ENCODE measurements around the gene AGPS. TPM values are rescaled to one million over a fixed set of nuclear protein-coding genes. Genes with fewer than 3 reads are reported as not detected.
A peak's percentile ranks its signal among the peaks of the same experiment; 100 is the strongest.

Gene AGPS
- total RNA-seq, 2 experiments from 2014 or later, result 55.7 to 58.9 TPM

DNA sequence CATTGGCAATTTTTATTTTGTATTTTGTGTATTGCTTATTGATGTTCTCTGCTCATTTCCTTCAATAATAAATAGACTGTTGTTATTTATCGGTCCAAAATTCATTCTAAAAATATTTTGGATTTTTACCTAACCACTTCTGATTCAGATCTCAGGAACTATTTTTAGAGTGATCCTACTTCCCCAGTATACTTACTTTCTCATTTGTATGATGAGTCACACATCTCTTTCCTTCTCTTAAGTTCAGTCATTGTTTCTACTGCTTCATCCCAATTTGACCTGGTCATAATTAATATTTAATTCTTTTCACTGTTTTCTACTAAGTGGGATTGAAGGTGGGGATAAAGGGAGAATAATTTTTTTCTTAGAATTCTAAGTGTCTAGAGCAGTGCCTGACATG, 75.1 kb downstream of the AGPS start:
- intact Hi-C loops (cut with micrococcal nuclease), result no loop called here
- DNase-seq (no peak), ATAC-seq (no peak)
- Mint-ChIP-seq H3K4me3 (no peak overlapping the region), H3K4me1 (ENCODE audit: low read depth) (peaks cover 3% of the 10 kb centered on the region), H3K27ac (no peak overlapping the region), H3K27me3 (no peaks in the 10 kb centered on the region), H3K9me3 (peaks cover 7% of the 10 kb centered on the region), H3K36me3 (ENCODE audit: low read depth) (peaks cover 44% of the 10 kb centered on the region)
- TF ChIP-seq, protein P1, sequence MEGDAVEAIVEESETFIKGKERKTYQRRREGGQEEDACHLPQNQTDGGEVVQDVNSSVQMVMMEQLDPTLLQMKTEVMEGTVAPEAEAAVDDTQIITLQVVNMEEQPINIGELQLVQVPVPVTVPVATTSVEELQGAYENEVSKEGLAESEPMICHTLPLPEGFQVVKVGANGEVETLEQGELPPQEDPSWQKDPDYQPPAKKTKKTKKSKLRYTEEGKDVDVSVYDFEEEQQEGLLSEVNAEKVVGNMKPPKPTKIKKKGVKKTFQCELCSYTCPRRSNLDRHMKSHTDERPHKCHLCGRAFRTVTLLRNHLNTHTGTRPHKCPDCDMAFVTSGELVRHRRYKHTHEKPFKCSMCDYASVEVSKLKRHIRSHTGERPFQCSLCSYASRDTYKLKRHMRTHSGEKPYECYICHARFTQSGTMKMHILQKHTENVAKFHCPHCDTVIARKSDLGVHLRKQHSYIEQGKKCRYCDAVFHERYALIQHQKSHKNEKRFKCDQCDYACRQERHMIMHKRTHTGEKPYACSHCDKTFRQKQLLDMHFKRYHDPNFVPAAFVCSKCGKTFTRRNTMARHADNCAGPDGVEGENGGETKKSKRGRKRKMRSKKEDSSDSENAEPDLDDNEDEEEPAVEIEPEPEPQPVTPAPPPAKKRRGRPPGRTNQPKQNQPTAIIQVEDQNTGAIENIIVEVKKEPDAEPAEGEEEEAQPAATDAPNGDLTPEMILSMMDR (IDR thresholded peaks at IDR 0.05), result no peak
- CTCF ChIA-PET, result no interaction called here
- POLR2A ChIA-PET, result no interaction called here

DNA sequence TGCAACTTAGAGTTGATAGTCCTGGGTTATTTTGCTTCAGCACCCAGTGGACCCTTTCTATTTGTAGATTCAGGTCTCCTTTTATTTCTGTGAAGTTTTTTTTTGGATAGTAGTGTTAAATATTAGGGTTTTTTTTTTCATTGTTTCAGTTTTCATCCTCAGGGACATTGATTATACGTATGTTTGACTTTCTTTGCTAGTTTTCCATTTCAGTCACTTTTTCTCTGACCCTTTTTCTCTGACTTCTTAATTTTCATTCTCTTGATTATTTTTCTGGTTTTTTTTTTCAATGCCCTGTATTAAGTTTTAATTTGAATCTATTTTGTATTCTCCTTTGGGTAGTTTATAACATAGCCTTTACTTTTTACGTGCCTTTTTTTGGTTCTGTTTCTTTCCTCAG, 79.4 kb downstream of the AGPS start:
- Mint-ChIP-seq H3K4me1 (ENCODE audit: low read depth) (peaks cover 14% of the 10 kb centered on the region), H3K27ac (no peak overlapping the region), H3K27me3 (no peaks in the 10 kb centered on the region), H3K36me3 (ENCODE audit: low read depth) (peaks cover 58% of the 10 kb centered on the region), H3K4me3 (no peak overlapping the region), H3K9me3 (peaks cover 9% of the 10 kb centered on the region)
- DNase-seq (no peak), ATAC-seq (no peak)
- TF ChIP-seq, protein P1 (IDR thresholded peaks at IDR 0.05), result no peak
- intact Hi-C loops (cut with micrococcal nuclease), result no loop called here
- POLR2A ChIA-PET, result no interaction called here
- CTCF ChIA-PET, result no interaction called here

DNA sequence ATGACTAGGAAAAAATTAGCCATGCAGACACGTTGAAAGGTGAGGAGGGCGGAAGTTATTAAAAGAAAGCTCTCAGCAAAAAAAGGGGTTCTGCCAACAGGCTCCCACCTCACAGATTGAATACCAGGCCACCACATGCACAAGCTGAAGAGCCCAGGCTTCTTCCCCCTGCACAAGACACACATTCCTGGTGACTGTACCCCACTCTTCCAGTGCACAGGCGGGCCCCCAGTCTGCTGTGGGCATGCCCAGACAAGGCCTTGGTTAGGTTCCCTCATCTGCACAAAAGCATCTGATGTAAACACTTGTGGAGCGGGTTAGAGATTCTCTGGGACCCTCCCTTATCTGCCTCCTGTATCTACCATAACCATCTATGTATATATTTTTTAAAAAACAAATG, 81.7 kb downstream of the AGPS start:
- no peaks in the 10 kb centered on the region for H3K27me3 Mint-ChIP-seq
- peak overlapping the region; percentile 63 for H3K27ac Mint-ChIP-seq
- TF ChIP-seq, protein P1 (IDR thresholded peaks at IDR 0.05), result no peak
- DNase-seq, result no peak
- ChIA-PET POLR2A (no interaction called here), CTCF (no interaction called here)
- peaks cover 19% of the 10 kb centered on the region for H3K9me3 Mint-ChIP-seq
- peaks cover 68% of the 10 kb centered on the region for H3K36me3 Mint-ChIP-seq (ENCODE audit: low read depth)
- H3K4me1 Mint-ChIP-seq (ENCODE audit: low read depth), result peaks cover 11% of the 10 kb centered on the region
- no peak overlapping the region for H3K4me3 Mint-ChIP-seq
- no peak for ATAC-seq
- intact Hi-C loops (cut with micrococcal nuclease), result no loop called here

DNA sequence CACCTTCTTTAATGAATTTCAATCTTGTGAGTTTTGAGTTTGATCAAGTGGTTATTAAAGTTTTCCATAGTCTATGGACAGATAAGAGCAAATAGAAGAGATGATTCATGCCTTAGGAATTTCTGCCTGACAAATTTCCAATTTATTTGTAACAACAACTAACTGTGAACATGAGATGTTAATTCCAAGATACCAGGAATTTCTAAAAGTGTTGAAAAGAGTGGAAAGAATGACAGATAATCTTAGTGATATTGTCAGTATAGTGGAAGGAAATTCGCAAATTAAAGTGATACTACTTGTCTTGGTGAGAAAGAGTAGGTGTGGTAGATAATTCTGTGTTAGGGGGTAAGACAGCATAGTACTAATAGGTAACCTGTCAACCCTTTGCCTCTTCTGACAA, 82.4 kb downstream of the AGPS start:
- POLR2A ChIA-PET, result no interaction called here
- TF ChIP-seq, protein P1 (IDR thresholded peaks at IDR 0.05), result no peak
- DNase-seq, result no peak
- no peak for ATAC-seq
- peaks cover 19% of the 10 kb centered on the region for H3K9me3 Mint-ChIP-seq
- intact Hi-C loops (cut with micrococcal nuclease), result no loop called here
- peak overlapping the region; percentile 63 for H3K27ac Mint-ChIP-seq
- H3K36me3 Mint-ChIP-seq (ENCODE audit: low read depth), result peaks cover 72% of the 10 kb centered on the region
- CTCF ChIA-PET, result interaction anchor here (1.7 kb wide), 1 partner anchor 250 kb away, joined by 6 read pairs; no protein-coding TSS in a partner anchor
- H3K4me1 Mint-ChIP-seq (ENCODE audit: low read depth), result peaks cover 11% of the 10 kb centered on the region
- no peaks in the 10 kb centered on the region for H3K27me3 Mint-ChIP-seq
- no peak overlapping the region for H3K4me3 Mint-ChIP-seq

DNA sequence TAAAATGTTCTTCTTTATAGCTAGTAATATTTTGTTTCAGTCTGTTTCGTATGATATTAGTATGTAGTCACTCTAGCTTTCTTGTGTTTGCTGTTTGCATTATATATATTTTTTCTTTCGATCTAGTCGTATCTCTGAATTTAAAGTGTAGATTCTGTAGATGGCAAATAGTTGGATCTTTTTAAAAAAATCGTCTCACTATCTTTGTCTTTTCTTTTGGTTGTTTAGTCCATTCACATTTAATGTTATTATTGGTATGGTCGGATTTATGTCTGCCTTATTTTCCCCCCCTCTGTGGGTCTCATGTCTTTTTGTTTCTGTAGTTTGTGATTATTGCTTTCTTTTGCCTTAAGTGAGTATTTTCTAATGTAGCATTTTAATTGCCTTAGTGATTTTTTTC, 84.3 kb downstream of the AGPS start:
- TF ChIP-seq, protein P1 (IDR thresholded peaks at IDR 0.05), result no peak
- ChIA-PET POLR2A (no interaction called here), CTCF (interaction anchor here (1.7 kb wide), 1 partner anchor 248 kb away, joined by 6 read pairs; no protein-coding TSS in a partner anchor)
- no peak for DNase-seq
- no peak for ATAC-seq
- intact Hi-C loops (cut with micrococcal nuclease), result no loop called here
- Mint-ChIP-seq H3K4me1 (ENCODE audit: low read depth) (peaks cover 11% of the 10 kb centered on the region), H3K36me3 (ENCODE audit: low read depth) (peaks cover 64% of the 10 kb centered on the region), H3K4me3 (no peak overlapping the region), H3K27me3 (no peaks in the 10 kb centered on the region), H3K9me3 (peaks cover 15% of the 10 kb centered on the region), H3K27ac (no peak overlapping the region)
